Body of pancreas (tissue), 4 donors: ENCODE data around the gene CPT2. TPM values are rescaled to one million over a fixed set of nuclear protein-coding genes. Genes with fewer than 3 reads are reported as not detected.
A peak's percentile ranks its signal among the peaks of the same experiment; 100 is the strongest.

ENCODE experiments used
- ATAC-seq: fragments of 150-250 bp; one replicate; pipeline ENCODE4 v1.9.1; 2016
- DNase-seq, 4 donors: peaks; one replicate each; pipeline ENCODE4 v3.0.0-alpha.2; 2019
- H3K27ac ChIP-seq, 4 donors: fragments of 200-600 bp; sonication (generic); 1 replicate in 3 of 4; 2 replicates in 1 of 4; pipeline versions ENCODE4 v1.5.1 to v1.6.1; 2016 to 2019; ENCODE audit warnings: mild to moderate bottlenecking in 1 of 4, mixed read lengths in 1 of 4, moderate library complexity in 1 of 4
- H3K27me3 ChIP-seq, 2 donors: fragments of 200-600 bp; sonication (generic); one replicate each; pipeline ENCODE4 v1.6.0; 2016; ENCODE audit warnings: mild to moderate bottlenecking in 1 of 2
- H3K36me3 ChIP-seq, 2 donors: fragments of 200-600 bp; sonication (generic); replicated peaks in 1 of 2; 2 replicates each; pipeline ENCODE4 v1.5.1; 2016; ENCODE audit warnings: low read depth in 2 of 2; ENCODE audit not compliant: insufficient read depth in 1 of 2
- H3K4me1 ChIP-seq: fragments of 200-600 bp; sonication (generic); one replicate; pipeline ENCODE4 v1.6.0; 2016
- H3K4me3 ChIP-seq, 2 donors: fragments of 200-600 bp; sonication (generic); 1 replicate in 1 of 2; 2 replicates in 1 of 2; pipeline ENCODE4 v1.5.1; 2016 to 2019
- H3K9me3 ChIP-seq, 3 donors: fragments of 200-600 bp; sonication (generic); 1 replicate in 2 of 3; 2 replicates in 1 of 3; pipeline ENCODE4 v1.5.1; 2016
- CTCF ChIP-seq, 7 experiments: fragments of 450-650 bp in 4 of 7; fragments of 200-600 bp in 3 of 7; sonication (generic) in 3 of 7; IDR thresholded peaks; one replicate each; pipeline ENCODE4 v1.5.1; 2016 to 2019; ENCODE audit warnings: antibody characterized with exemption in 7 of 7
- POLR2A ChIP-seq, 3 donors: fragments of 450-650 bp; IDR thresholded peaks; one replicate each; pipeline ENCODE4 v1.6.1; 2016; ENCODE audit warnings: antibody characterized with exemption in 3 of 3, mild to moderate bottlenecking in 2 of 3
- WGBS, 2 donors: methylation state at CpG; one replicate each; pipeline ENCODE4 v1.1.5; 2017; 5-methylcytosine and 5-hydroxymethylcytosine counted together
- intact Hi-C: fragments of 100-400 bp; cut with DNase I; formaldehyde crosslinking; loops from one replicate; pipeline ENCODE4 v1.15.1; 2023
- total RNA-seq, 2 donors: library from RNA; depleted of rRNA; stranded (reverse); fragments of >200 nt; gene quantifications; one replicate each; pipeline ENCODE4 v1.1.0, GENCODE V29; 2016

The CPT2 gene
- total RNA-seq, 2 donors from 2014 or later, result 14.5 to 15.6 TPM

- no peak overlapping the region for H3K4me3 ChIP-seq
- TF ChIP-seq POLR2A (IDR thresholded peaks at IDR 0.05) (no peak), CTCF (IDR thresholded peaks at IDR 0.05) (no peak)
- WGBS, 2 donors, result 64 to 70% methylated on average over 4 of the region's 4 CpGs
- DNase-seq, result no peak
- intact Hi-C loops, result no loop called here
- no peaks in the 10 kb centered on the region for H3K9me3 ChIP-seq
- no peak for ATAC-seq
- H3K4me1 ChIP-seq, result peaks cover 25% of the 10 kb centered on the region
- no peaks in the 10 kb centered on the region for H3K27me3 ChIP-seq
- no peaks in the 10 kb centered on the region for H3K36me3 ChIP-seq
- H3K27ac ChIP-seq, result no peak overlapping the region
These were observed 57.5 kb downstream of the CPT2 start for GRCh38 chr1:53254011-53254640.

DNA sequence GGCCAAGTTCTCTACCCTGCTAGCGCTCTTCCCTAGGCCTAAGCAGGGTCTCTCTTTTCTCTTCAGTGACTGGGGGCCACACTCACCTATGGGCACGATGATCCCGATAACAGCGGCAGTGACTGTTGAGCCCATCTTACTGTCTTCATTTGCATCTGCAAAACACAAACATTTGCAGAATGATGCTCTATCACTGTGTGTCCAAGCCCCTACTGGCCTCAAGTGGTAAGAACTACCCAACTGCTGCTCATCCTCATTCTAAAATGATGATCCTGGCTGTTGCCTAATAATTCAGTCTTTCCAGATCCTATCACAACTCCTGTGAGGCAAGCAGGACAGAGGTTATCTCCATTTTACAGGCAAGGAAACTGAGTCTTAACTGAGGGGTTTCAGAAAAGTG lies 58.4 kb downstream of the CPT2 start:
- intact Hi-C loops, result no loop called here
- H3K4me1 ChIP-seq, result peaks cover 18% of the 10 kb centered on the region
- ATAC-seq, result no peak
- no peaks in the 10 kb centered on the region for H3K36me3 ChIP-seq
- DNase-seq, result no peak
- TF ChIP-seq CTCF (IDR thresholded peaks at IDR 0.05) (no peak), POLR2A (IDR thresholded peaks at IDR 0.05) (no peak)
- H3K27me3 ChIP-seq, result no peaks in the 10 kb centered on the region
- H3K27ac ChIP-seq, result no peak overlapping the region
- no peak overlapping the region for H3K4me3 ChIP-seq
- WGBS, 2 donors, result 92 to 97% methylated on average over 4 of the region's 4 CpGs
- H3K9me3 ChIP-seq, result no peaks in the 10 kb centered on the region

DNA sequence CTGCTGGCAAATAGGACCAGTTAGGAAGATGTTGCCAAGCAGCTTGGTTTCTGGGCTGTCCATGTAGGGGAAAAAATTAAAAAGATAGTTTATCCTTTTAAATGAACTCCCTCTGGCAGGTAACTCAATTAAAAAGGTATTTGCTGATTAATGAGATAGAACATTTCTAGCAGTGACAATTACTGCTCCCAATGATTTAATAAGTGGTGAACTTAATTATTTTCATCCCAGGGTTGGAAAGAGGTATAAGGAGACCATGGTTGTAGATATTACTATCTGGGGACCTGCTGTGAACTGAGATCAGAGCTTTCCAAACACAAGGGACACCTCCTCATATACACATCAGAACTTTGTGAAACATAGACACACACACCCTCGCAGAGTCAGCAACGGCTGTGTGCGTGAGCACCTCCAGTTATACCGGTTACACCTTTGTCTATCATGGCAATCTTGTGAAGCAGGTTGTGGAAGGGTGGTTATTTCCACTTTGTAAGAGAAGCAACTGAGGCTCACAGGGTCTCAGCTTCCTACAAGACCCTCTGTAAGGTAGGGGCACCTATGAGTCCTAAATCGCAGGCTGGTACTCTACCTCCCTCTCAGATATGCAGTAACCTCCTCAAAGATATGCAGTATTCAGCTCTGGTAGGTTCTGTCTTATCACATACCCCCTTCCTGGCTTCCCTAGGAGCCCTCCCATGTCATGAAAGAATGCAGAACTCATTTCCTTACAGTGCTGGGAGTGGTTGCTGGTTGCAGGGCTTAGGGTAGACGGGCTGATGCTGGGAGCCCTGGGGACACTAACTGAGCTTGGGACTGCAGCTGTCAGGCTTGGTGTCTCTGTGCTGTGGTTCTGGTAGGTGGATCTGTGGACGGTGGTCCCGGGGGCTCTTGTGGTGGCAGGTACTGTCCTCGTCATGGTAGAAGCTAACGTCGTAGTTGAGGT lies 60.2 kb downstream of the CPT2 start:
- intact Hi-C loops, result no loop called here
- no peaks in the 10 kb centered on the region for H3K36me3 ChIP-seq

DNA sequence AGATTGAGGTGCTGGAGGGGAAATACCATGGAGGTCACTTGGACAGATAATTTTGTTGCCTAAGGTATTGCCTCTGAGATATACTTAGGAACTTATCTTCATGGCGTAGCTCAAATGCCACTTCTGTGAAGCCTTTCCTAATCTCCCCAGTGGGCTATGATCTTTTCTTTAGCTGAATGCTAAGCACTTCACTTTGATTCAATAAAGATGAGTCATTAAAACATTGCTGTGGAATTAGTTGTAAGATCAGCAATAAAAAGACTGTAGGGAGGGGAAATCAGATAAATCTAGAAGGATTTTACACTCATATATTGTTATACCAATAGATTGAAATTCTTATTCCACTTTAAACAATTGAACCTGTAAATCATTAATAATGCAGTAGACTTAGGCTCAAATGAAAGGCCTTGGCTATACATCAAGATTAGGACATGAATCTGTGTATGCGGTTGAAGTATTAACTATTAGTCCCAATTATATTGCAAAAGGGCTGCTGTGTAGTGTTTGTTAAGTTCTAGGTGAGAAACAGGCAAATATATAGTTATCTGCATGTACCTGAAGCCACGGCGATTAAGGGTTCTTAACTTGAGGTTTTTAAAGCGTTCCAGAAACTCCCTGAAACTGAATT lies 60.9 kb downstream of the CPT2 start:
- no peaks in the 10 kb centered on the region for H3K27me3 ChIP-seq
- no peak for DNase-seq
- no peak overlapping the region for H3K27ac ChIP-seq
- no peaks in the 10 kb centered on the region for H3K9me3 ChIP-seq
- TF ChIP-seq CTCF (IDR thresholded peaks at IDR 0.05), result no peak
- TF ChIP-seq POLR2A (IDR thresholded peaks at IDR 0.05), result no peak
- peak; percentile 48 for ATAC-seq
- peaks cover 18% of the 10 kb centered on the region for H3K4me1 ChIP-seq
- WGBS, 2 donors, result 21% methylated on average over 5 of the region's 5 CpGs
- no peak overlapping the region for H3K4me3 ChIP-seq
- intact Hi-C loops, result no loop called here
- no peaks in the 10 kb centered on the region for H3K36me3 ChIP-seq

More for the DNA sequence above, 60.2 kb downstream of the CPT2 start:
- peaks cover 18% of the 10 kb centered on the region for H3K4me1 ChIP-seq
- no peaks in the 10 kb centered on the region for H3K9me3 ChIP-seq
- no peaks in the 10 kb centered on the region for H3K27me3 ChIP-seq
- WGBS, 2 donors, result 80 to 88% methylated on average over 11 of the region's 11 CpGs
- DNase-seq (no peak), ATAC-seq (no peak)
- TF ChIP-seq POLR2A (IDR thresholded peaks at IDR 0.05), result no peak
- TF ChIP-seq CTCF (IDR thresholded peaks at IDR 0.05), result no peak
- H3K4me3 ChIP-seq, result no peak overlapping the region
- H3K27ac ChIP-seq, result no peak overlapping the region
